Iris pigment epithelial cell (primary cell): ENCODE measurements around the gene EXOC6.
A peak's percentile ranks its signal among the peaks of the same experiment; 100 is the strongest.

ENCODE experiments used
- DNase-seq: peaks from one replicate; pipeline ENCODE4 v3.0.0-alpha.2; 2011; ENCODE audit warnings: low read depth

Gene EXOC6

DNA sequence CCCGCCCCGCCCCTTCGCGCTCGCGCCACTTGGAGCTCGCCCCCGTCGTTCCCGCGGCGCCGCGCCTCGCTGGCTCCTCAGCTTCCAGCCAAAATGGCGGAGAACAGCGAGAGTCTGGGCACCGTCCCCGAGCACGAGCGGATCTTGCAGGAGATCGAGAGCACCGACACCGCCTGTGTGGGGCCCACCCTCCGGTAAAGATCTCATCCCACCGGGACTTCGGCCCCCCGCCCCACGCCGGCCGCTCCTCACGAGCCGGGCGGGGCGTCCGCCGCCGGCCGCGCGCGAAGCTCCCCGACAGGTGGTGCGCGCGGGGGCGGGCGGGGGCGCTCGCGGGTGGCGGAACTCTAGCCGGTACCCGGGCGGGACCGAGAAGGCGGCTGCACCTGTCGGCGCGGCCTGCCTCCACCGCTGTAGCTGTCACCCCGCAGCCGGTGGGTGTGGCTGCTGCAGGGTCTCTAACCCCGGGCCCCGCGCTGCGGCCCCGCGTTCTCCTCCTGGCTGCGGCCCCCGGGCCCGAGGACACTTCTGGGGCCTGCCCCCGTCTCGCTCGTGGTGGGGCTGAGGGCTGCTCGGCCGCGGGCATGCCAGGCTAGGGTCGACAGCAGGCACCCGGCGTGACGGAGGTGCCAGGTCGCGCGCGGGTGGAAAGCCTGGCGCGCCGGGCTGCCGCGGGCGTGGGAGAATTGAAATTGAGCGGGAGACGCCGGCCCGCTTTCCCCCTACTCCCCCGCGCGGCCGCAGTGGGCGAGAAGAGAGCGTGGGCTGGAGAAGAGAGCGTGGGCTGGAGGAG lies at the start of gene EXOC6:
TSS of gene EXOC6 (plus strand) at position 80 of the 793 bp plus-strand sequence. CDS start at position 94, 14 bp downstream.
- DNase-seq: peak; percentile 82

- no peak for DNase-seq
These were observed 48.8 kb upstream of the EXOC6 start for GRCh38 chr10:92799568-92799967.

DNA sequence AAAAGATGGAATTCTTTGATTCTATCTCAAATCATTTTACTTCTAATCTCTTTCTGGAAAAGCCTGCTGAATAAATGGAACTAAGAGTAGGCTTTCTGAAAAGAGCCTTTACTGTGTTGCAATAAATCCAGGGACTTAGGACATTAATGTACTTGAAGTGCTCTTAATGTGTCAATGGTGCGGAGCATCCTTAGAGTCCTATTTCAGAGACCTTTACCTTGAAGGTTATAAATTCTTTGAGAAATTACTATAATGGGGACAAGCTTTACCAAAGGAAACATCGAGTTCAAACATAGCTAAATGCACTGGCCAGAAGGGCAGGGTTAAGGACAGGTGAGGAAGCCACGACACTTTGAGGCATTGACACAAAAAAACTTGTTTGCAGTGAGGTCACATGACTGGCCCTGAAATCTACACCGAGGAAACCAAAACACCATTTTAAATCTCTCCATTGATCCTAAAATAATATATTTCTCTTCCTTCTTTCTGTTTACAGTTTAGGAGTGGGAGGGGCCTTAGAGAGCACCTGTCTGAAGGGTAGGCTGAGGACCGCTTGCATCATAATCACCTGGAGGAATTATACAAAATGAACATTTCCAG lies 48.1 kb upstream of the EXOC6 start:
- no peak for DNase-seq

DNA sequence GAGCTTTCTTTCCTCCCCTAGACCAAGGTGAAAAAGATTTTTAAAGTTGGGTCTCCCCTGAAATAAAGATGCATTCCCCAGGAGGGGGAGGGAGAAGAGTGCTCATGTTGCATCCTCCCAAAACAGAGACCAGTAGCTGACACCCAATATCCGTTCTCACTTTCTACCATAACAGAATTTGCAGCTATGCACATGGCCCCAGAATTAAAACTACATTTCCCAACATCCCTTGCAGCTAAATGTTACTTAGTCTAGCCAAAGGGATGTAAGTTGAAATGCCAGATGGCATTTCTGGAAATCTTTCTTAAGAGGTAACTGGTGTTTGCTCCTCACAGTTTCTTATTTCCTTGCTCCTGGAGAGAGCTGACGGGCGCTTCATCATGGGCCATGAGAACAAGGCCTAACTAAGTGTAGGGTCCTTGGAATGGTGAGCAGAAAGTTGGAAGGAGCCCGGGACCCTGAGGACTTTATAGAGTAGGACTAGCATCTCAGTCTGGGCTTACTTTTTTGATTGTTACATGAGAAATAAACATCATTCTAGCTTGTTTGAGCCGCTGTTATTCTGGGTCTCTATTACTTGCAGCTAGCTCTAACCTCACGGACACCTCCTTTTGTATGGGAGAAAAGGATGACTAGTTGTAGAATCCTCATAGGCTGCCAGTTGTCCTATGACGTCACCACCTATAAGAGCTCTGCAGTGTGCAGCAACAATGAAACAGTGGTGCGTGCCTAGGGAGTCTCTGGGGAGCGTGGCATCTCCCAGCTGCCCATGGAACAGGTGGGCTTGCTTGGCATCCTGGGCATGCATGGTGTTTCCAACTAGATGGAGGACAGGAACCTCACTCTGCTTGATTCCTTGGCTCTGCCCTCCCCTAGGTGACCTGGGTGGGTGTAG lies 46.1 kb upstream of the EXOC6 start:
- DNase-seq: no peak

DNA sequence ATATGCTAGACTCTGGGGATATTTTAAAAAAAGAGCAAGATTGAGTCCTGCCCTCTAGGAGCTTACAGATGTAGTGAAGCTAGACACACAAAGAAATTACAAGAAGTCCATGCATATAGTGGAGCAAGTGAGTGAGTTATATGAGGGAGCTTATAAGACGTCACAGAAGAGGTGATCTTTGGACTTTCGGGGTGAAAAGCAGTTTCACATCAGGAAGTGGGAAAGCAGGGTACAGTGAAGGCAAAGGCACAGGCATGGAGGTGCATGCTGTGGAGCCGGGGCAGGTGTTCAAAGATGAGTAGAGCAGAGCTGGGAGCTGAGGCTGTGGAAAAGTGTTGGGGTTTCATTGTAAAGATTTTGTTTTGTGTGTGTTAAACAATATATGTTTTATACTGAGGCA lies 38.5 kb upstream of the EXOC6 start:
- no peak for DNase-seq

GRCh38 chr10:92810934-92811532 lies 37.3 kb upstream of the EXOC6 start:
- no peak for DNase-seq

DNA sequence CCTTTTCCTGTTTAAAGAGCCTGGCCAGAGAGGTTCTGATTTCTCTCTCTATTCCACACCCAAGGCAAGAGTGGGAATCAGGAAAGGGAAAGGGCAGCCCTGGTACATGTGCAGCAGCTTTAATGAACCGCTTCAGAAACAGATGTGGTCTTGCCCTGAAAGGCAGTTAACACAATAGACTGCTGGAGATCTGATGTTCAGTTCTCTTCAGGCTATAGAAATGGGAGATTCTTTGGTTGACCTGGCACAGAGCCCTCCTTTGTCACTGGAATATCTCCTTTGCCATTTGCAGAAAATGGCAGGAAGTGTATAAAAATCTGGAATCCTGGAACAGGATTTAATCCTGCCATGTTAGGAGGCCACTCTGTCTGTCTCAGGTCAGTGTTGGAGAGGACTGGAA lies 36.3 kb upstream of the EXOC6 start:
- DNase-seq: no peak

DNA sequence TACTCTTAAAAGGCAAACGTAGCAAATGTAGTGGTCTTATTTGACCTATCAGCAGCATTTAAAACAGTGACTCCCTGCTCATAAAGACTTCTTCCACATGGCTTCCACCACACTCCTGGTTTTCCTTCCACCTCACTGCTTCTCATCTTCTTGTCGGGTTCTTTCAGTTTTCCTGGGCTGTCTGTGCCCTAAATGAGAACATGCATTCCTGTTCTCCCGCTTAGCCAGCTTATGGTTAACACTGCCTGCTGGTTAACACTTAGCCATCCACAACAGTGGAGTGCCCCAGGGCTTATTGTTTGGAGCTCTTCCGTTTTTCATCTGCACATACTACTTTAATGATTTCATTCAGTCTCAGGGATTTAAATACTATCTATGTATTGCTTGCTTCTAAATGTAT lies 34.3 kb upstream of the EXOC6 start:
- DNase-seq: no peak

DNA sequence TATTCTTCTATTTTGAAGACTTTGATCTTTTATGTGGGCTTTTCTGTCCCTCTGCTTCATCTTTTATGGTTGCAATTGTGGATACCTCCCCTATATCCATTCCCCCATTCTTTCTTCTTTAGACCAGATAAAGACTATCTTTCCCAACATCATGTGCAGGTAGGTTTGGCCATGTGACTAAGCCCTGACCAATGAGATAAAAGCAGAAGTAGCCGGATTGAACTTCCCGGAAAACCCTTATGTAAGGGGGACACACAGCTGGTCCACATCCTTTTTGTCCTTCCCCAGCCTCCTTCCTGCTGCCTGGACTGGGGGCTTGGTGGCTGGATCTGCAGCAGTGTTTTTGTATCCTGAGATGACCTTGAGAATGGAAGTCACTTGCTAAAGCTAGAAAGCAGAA lies 33.5 kb upstream of the EXOC6 start:
- no peak for DNase-seq

DNA sequence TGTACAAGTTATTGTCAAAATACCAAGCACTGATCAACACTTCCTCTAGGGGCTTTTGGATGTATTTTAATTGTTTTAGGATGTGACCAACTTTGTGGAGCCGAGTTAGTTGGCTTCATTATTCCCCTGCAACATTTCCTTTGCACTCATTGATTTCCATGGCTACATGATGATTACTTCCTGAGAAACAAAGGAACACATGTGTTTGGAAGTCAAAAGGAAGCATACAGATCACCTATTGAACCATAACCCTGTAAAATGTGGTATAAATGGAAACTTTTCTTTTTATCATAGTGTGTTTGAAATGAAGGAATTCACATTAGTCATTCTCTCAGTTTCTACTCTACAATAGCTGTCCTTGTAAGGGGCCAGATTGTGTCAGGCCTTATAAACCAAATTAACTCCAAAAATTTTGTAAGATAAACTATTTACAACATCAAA lies 32.2 kb upstream of the EXOC6 start:
- DNase-seq: peak; percentile 71

- DNase-seq: peak; percentile 94
These were observed 26.2 kb upstream of the EXOC6 start for GRCh38 chr10:92822060-92822634.

DNA sequence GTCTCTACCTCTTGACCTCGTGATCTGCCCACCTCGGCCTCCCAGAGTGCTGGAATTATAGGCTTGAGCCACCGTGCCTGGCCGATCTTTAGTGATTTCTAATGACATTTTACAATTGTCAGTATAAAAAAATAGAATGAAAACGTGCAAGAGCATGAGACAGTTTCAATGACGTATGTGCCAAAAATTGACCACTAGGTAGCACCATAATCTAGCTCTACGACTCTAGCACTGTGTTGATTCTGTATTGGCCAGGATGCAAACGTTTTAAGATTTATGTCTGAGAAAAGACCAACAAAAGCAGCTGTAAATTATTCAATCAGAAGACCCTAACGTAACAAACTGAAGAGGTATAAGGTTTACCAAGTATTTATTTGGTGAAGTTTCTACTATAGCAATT lies 25.4 kb upstream of the EXOC6 start:
- DNase-seq: peak; percentile 69

GRCh38 chr10:92826061-92826460 lies 22.3 kb upstream of the EXOC6 start:
- DNase-seq: no peak

DNA sequence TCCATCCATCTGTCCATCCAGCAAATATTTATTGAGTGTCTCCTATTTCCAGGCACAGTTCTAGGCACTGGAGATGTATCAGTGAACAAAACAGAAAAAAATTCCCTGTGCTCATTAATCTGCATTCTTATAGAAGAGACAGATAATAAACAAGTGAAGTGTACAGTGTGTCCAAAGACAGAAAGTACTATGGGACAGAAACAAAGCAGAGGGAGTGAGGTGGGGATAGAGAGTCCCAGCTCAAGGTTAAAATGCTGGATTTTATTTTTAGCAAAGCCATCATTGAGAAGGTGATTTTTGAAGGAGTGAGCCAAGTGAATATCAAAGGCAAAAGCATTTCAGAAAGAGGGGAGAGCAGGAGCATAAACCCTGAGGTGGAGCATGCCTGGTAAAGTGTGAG lies 21.8 kb upstream of the EXOC6 start:
- no peak for DNase-seq

DNA sequence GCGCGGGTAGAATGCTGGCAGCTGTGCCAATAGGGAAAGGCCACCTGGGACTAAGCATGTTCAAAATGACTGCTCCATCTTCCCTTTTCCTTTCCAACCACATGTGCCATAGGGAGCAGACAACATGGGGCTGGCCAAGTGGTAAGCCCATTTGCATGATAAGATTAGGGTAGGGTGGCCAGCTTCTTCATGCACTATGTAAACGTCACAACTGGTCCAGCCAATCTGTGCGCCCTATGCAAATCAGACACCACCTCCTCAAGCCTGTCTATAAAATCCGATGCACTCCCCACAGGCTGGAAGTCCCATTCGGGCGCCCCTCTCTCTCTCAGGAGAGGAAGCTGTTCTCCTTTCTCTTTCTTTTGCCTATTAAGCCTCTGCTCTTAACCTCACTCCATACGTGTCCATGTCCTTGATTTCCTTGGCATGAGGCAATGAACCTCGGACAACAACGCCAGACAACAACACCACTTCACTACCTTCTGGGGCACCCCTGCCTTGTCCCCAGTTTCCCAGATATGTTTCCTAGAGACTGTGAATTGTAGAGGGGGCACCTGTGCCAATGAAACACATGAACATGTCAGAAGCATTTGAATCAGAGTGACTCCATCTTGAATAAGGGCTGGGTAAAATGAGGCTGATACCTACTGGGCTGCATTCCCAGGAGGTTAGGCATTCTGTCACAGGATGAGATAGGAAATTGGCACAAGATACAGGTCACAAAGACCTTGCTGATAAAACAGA lies 19.1 kb upstream of the EXOC6 start:
- no peak for DNase-seq

DNA sequence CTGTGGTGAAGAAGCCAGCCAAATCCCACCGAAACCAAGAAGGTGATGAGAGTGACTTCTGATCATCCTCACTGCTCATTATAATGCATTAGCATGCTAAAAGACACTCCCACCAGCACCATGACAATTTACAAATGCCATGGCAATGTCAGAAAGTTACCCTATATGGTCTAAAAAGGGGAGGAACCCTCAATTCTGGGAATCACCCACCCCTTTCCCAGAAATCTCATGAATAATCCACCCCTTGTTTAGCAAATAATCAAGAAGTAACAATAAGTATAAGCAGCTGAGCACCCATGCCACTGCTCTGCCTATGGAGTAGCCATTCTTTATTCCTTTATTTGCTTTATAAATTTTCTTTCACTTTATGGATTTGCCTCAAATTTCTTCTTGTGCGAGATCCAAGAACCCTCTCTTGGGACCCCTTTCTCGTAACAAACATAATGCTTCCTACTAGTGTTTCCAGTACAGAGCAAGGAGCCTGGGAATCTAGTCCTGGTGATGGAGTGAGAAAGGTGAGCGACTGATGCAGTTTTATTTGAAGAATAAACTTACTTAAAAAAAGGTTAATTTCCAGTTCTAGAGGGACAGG lies 18.4 kb upstream of the EXOC6 start:
- DNase-seq: no peak

GRCh38 chr10:92830478-92831389 lies 17.6 kb upstream of the EXOC6 start:
- no peak for DNase-seq

- DNase-seq: no peak
These were observed 16.2 kb upstream of the EXOC6 start for GRCh38 chr10:92832121-92832520.

- DNase-seq: no peak
These were observed 15.2 kb upstream of the EXOC6 start for GRCh38 chr10:92832998-92833650.
